AG04449 (cell line): ENCODE results near the gene RFX1.
"Not testable (repeated sequence)": the region's sequence is repeated elsewhere in the genome, so short reads cannot be mapped to it uniquely, and the experiment has no call there.

Source experiments
- CTCF ChIA-PET: fragments of 350-600 bp; formaldehyde crosslinking; extraction: SDS; loops from one replicate; lab custom pipeline; 2021; ENCODE audit warnings: antibody characterized with exemption; lab: Yijun Ruan, JAX
- POLR2A ChIA-PET: fragments of 400-600, 350-600 bp; formaldehyde crosslinking; extraction: SDS; loops from one replicate; lab custom pipeline; 2020; ENCODE audit warnings: antibody characterized with exemption, inconsistent platforms; lab: Yijun Ruan, JAX
- DNase-seq: peaks from one replicate; pipeline ENCODE4 v3.0.0-alpha.2; 2010; ENCODE audit warnings: low read depth, low spot score
- H3K4me3 ChIP-seq: 2 replicates; pipeline ENCODE4 v1.5.1; 2011; ENCODE audit warnings: low read depth, mild to moderate bottlenecking, control low read depth, low read length
- CTCF ChIP-seq: IDR thresholded peaks from one replicate; pipeline ENCODE4 v1.5.1; 2011; ENCODE audit warnings: mild to moderate bottlenecking, moderate library complexity, low read length, control low read depth, inconsistent platforms; ENCODE audit not compliant: insufficient read depth; ENCODE audit errors: missing control alignments

Gene RFX1

DNA sequence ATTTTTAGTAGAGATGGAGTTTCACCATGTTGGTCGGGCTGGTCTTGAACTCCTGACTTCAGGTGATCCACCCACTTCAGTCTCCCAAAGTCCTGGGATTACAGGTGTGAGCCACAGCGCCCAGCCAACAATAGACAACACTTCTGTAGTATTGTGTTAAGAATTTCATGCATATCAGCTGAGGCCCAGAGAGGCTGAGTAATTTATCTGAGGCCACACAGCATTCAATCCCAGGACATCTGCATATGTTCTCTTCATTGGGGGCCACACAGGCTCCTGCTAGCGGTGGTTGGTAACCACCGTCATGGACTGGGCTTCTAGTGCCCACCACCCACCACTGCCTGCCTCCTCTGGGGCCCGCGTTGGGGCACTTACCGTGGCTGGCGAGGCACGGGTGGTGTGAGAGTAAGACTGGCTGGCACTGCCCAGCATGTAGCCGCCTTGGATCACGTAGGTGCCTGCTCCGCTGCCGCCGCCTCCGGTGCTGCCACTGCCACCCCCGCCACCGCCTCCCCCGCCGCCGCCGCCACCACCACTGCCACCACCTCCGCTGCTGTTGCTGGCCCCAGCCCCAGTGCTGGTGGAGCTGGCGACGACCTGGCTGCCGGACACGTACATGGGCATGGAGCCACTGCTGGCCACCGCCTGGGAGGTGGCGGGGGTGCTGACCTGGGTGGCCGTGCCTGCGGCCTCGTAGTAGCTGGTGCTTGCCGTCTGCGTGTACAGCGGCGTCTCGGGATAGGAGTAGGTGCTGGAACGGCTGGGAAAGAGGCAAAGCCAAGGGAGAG is 33.6 kb downstream of the RFX1 start:
- DNase-seq, result no peak
- ChIA-PET CTCF (interaction anchor here (1.4 kb wide), 1 partner anchor 12 kb away, joined by 4 read pairs; no protein-coding TSS in a partner anchor), POLR2A (no interaction called here)

DNA sequence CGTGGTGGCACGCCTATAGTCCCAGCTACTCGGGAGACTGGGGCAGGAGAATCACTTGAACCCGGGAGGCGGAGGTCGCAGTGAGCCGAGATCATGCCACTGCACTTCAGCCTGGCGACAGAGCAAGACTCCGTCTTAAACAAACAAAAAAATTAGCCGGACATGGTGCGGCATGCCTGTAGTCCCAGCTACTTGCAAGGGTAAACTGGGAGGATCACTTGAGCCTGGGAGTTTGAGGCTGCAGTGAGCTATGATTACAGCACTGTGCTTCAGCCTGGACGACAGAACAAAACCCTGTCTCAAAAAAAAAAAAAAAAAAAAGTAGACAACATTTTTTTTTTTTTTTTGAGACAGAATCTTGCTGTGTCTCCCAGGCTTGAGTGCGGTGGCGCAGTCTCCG is 34.3 kb downstream of the RFX1 start:
- CTCF ChIA-PET, POLR2A ChIA-PET: not testable (repeated sequence)

More for the DNA sequence above, 33.6 kb downstream of the RFX1 start:
- no peak for TF ChIP-seq CTCF
- H3K4me3 ChIP-seq, result no peak overlapping the region

DNA sequence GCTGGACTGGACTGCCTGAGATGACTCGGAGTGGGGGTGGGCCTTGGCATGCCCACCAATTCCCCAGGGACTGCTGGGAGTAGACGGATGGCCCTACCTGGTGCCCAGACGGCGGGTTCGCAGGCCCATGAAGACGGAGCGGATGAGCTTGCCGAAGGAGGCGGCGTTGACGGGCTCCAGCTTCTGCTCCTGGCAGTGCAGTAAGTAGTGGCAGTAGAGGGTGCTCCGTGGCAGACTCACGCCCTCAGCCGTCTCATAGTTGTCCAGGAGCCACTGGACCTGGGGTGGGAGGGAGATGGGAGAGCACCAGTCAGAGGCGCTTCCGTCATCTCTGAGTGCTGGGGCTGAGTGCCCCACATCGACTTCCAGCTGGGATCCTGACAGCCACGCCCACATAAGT is 36.2 kb downstream of the RFX1 start:
- DNase-seq, result no peak
- POLR2A ChIA-PET, result no interaction called here
- H3K4me3 ChIP-seq, result no peak overlapping the region
- CTCF ChIA-PET, result interaction anchor here (0.7 to 1.0 kb wide), 2 partner anchors 8 to 17 kb away, joined by 3 read pairs; no protein-coding TSS in a partner anchor
- no peak for TF ChIP-seq CTCF

More for the DNA sequence above, 34.3 kb downstream of the RFX1 start:
- H3K4me3 ChIP-seq, DNase-seq: not testable (repeated sequence)

DNA sequence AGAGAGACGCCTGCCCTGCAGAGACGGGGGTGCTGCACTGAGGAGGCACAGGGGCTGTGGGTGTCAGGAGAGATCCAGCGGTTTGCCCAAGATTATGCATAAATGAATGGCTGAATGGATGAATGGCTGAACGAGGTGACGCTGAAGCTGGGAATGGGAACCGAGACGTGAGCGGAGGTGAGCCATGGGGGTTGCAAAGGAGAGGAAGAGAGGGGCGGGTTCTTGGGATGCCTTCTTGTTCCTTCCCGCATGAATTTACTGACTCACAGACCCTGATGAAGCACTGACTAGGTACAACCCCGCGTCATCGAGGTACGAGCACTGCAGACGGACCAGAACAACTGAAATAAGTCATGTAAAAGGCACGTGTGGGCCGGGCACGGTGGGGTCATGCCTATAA is 37.1 kb downstream of the RFX1 start:
- no peak for DNase-seq
- CTCF ChIA-PET, result no interaction called here
- POLR2A ChIA-PET, result no interaction called here
- no peak for TF ChIP-seq CTCF
- no peak overlapping the region for H3K4me3 ChIP-seq

GRCh38 chr19:13968383-13968935 is 37.7 kb downstream of the RFX1 start:
- CTCF ChIA-PET, result no interaction called here
- POLR2A ChIA-PET, result no interaction called here

GRCh38 chr19:13967206-13967605 is 38.9 kb downstream of the RFX1 start:
- CTCF ChIA-PET, result not testable (repeated sequence)

More at GRCh38 chr19:13968383-13968935, 37.7 kb downstream of the RFX1 start:
- TF ChIP-seq CTCF, result no peak
- DNase-seq, result no peak
- no peak overlapping the region for H3K4me3 ChIP-seq

GRCh38 chr19:13966684-13967128 is 39.4 kb downstream of the RFX1 start:
- POLR2A ChIA-PET, result no interaction called here
- no peak for DNase-seq
- H3K4me3 ChIP-seq, result no peak overlapping the region
- CTCF ChIA-PET, result no interaction called here
- TF ChIP-seq CTCF, result no peak

More at GRCh38 chr19:13967206-13967605, 38.9 kb downstream of the RFX1 start:
- H3K4me3 ChIP-seq, POLR2A ChIA-PET, DNase-seq: not testable (repeated sequence)
